Left ventricle myocardium inferior (tissue), 1 donor: ENCODE measurements around the gene SPPL2B. TPM values are rescaled to one million over a fixed set of nuclear protein-coding genes. Genes with fewer than 3 reads are reported as not detected.

Source experiments
- DNase-seq: peaks from one replicate; pipeline ENCODE4 v3.0.0-alpha.2; 2020
- H3K27ac ChIP-seq: fragments of 200-600 bp; replicated peaks from 2 replicates; pipeline ENCODE4 v1.8.0; 2021
- H3K27me3 ChIP-seq: fragments of 200-600 bp; 2 replicates; pipeline ENCODE4 v1.8.0; 2021; ENCODE audit warnings: low read depth
- H3K36me3 ChIP-seq: fragments of 200-600 bp; 2 replicates; pipeline ENCODE4 v1.8.0; 2021
- H3K4me1 ChIP-seq: fragments of 200-600 bp; 2 replicates; pipeline ENCODE4 v1.8.0; 2021
- H3K4me3 ChIP-seq: fragments of 200-600 bp; 2 replicates; pipeline ENCODE4 v1.8.0; 2021; ENCODE audit warnings: mild to moderate bottlenecking, moderate library complexity
- H3K9me3 ChIP-seq: fragments of 200-600 bp; replicated peaks from 2 replicates; pipeline ENCODE4 v1.8.0; 2021
- CTCF ChIP-seq: fragments of 200-600 bp; IDR thresholded peaks from 2 replicates; pipeline ENCODE4 v1.8.0; 2021; ENCODE audit warnings: antibody characterized with exemption, mild to moderate bottlenecking, borderline replicate concordance
- intact Hi-C: fragments of 100-400 bp; cut with micrococcal nuclease; formaldehyde crosslinking; loops from one replicate; pipeline ENCODE4 v1.11.0; 2022
- total RNA-seq: library from RNA; stranded (reverse); fragmentation: NEBNext Ultra II Directional; extraction: Animal tissue kit (Norgen Biotek cat#: 25700); gene quantifications from one replicate; pipeline ENCODE4 v1.2.1, GENCODE V29; 2021
- donor health status: DM: no; HTN: yes; CAD: no; lungs with severe emphysema.

The SPPL2B gene
- total RNA-seq, 1 donor from 2014 or later: 26.2 TPM

GRCh38 chr19:2363419-2363818 lies 34.9 kb downstream of the SPPL2B start:
- Histone ChIP-seq H3K27me3 (peaks cover 80% of the 10 kb centered on the region), H3K4me3 (no peak overlapping the region), H3K4me1 (peaks cover 4% of the 10 kb centered on the region), H3K36me3 (no peaks in the 10 kb centered on the region), H3K27ac (no peak overlapping the region), H3K9me3 (no peaks in the 10 kb centered on the region)
- intact Hi-C loops: no loop called here
- no peak for DNase-seq
- TF ChIP-seq CTCF: no peak

DNA sequence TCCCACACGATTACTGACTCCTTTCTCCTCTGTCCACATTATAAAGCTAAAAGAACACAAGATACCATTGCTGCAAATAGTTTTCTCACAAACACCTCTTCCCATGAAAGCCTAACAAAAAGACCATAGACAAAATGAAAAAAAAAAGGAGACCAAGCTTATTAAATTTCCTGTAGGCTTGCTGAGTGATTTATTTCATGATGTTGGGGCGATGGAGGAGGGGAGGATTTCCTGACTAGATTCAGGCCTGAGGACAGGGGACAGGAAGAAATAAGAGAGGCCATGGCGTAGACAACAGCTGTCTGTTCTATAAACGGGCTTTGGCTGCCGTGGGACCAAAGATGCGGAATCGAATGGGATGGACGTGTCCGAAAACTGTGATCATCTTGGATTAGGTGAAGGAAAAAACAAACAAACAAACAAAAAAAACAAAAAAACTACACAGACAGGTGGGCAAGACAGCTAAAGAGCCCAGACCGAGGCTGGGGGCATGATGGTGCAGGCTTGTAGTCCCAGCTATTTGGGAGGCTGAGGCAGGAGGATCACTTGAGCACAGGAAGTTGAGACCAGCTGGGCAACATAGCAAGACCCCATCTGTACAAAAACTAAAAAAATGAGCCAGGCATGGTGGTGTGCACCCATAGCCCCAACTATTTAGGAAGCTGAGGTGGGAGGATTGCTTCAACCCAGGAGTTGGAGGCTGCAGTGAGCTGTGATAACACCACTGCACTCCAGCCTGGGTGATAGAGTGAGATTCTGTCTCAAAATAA lies 36.9 kb downstream of the SPPL2B start:
- H3K4me1 ChIP-seq: peaks cover 4% of the 10 kb centered on the region
- H3K4me3 ChIP-seq: no peak overlapping the region
- intact Hi-C loops: no loop called here
- no peak for DNase-seq
- TF ChIP-seq CTCF: no peak
- no peak overlapping the region for H3K27ac ChIP-seq
- no peaks in the 10 kb centered on the region for H3K36me3 ChIP-seq
- H3K9me3 ChIP-seq: no peaks in the 10 kb centered on the region
- H3K27me3 ChIP-seq: peaks cover 92% of the 10 kb centered on the region

GRCh38 chr19:2371656-2372055 lies 43.2 kb downstream of the SPPL2B start:
- intact Hi-C loops: no loop called here
- TF ChIP-seq CTCF: no peak
- H3K4me3 ChIP-seq: no peak overlapping the region
- H3K36me3 ChIP-seq: no peaks in the 10 kb centered on the region
- H3K27me3 ChIP-seq: peaks cover 78% of the 10 kb centered on the region
- no peak overlapping the region for H3K27ac ChIP-seq
- no peaks in the 10 kb centered on the region for H3K4me1 ChIP-seq
- DNase-seq: no peak
- H3K9me3 ChIP-seq: no peaks in the 10 kb centered on the region

DNA sequence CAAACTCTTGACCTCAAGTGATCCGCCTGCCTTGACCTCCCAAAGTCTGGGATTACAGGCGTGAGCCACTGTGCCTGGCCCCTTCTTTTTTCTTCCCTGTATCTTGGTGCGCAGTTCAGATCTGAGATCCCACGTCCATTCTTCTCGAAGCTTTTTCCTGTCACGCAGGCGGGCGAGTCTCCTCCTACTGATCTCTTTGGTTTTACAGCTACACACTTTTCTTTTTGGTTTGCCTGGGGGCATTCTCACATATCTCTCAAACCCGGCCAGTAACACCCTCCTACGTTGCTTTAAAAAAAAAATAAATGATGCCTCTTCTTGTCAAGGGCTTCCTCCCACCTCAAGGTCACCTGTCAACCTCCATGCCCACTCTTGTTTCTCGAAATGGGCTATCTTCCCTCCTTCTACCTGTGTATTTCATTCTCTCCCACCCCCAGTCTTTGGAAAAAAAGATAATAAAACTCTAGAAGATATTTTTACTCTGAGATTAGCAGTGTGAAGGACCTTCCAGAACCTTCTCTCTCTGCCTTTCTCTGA lies 43.7 kb downstream of the SPPL2B start:
- intact Hi-C loops: no loop called here
- no peak overlapping the region for H3K4me3 ChIP-seq
- TF ChIP-seq CTCF: no peak
- peaks cover 77% of the 10 kb centered on the region for H3K27me3 ChIP-seq
- H3K4me1 ChIP-seq: no peaks in the 10 kb centered on the region
- no peaks in the 10 kb centered on the region for H3K36me3 ChIP-seq
- DNase-seq: no peak
- H3K9me3 ChIP-seq: no peaks in the 10 kb centered on the region
- H3K27ac ChIP-seq: no peak overlapping the region

GRCh38 chr19:2374808-2375207 lies 46.3 kb downstream of the SPPL2B start:
- DNase-seq: no peak
- no peak for TF ChIP-seq CTCF
- H3K9me3 ChIP-seq: peaks cover 7% of the 10 kb centered on the region

More at GRCh38 chr19:2374808-2375207, 46.3 kb downstream of the SPPL2B start:
- Histone ChIP-seq H3K27me3 (peaks cover 58% of the 10 kb centered on the region), H3K4me3 (no peak overlapping the region), H3K36me3 (no peaks in the 10 kb centered on the region), H3K27ac (no peak overlapping the region), H3K4me1 (no peaks in the 10 kb centered on the region)
- intact Hi-C loops: no loop called here
